ENCODE results near the gene DUSP9.
A peak's percentile ranks its signal among the peaks of the same experiment; 100 is the strongest.

The DUSP9 gene

DNA sequence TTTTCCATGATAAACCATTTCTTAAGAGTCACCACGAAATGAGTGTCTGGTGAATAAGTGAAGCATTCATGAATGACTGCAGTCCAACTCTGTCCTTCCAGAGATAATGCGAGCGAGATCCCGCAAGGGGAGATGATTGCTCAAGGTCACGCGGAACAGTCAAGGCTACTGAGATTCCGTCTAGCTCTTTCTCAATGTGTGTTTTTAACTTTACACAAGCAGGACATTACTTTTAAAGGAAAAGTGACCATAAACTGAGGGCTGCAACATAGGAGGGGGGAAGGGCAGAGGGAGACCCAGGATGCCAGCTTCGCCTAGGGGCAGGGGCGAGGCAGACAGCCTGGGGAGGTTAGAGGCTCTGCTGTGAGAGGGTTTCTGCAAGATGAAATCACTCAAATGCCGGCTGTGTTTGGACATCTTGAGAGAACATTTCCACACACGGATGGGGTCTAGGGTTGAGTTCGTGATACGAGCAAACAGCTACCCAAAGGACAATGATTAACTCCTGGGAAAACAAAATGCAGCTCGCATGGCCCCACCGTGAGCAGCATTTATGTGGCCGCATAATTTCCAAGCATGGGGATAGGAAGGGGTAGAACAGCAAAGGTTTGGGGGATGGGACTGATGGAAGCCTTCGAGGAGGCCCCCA lies 24.2 kb upstream of the DUSP9 start:
- no peak for DNase-seq

DNA sequence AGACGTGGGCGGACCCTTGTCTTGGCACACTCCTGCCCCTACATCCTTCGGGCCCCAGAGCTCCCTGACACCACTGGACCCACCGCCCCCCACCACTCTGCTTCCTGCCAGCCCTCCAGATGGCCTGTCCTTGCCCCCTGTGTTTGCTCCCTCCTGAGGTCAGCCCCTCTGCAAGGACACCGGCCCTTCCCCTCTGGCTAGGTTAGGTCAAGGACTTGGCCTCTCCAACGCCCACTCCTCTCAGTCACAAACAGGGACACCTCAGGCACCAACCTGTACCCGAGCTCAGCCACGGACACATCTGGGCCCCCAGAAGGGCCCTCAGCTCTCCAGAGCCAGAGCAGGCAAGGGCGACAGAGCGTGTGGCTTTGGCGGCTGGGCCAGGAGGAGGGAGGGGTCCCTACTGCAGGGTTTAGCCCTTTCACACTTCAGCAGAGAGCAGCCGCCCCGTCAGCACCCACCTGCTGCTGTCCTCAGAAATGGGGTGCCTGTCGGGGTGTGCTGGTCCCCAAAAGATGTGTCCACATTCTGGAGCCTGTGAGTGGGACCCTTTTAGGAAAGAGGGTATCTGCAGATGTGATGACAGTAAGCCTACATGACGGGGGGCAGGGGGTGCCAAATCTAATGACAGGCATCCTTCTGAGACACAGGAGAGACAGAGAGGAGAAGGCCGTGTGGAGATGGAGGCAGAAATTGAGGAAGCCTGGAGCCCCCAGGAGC lies 23.5 kb upstream of the DUSP9 start:
- no peak for DNase-seq

DNA sequence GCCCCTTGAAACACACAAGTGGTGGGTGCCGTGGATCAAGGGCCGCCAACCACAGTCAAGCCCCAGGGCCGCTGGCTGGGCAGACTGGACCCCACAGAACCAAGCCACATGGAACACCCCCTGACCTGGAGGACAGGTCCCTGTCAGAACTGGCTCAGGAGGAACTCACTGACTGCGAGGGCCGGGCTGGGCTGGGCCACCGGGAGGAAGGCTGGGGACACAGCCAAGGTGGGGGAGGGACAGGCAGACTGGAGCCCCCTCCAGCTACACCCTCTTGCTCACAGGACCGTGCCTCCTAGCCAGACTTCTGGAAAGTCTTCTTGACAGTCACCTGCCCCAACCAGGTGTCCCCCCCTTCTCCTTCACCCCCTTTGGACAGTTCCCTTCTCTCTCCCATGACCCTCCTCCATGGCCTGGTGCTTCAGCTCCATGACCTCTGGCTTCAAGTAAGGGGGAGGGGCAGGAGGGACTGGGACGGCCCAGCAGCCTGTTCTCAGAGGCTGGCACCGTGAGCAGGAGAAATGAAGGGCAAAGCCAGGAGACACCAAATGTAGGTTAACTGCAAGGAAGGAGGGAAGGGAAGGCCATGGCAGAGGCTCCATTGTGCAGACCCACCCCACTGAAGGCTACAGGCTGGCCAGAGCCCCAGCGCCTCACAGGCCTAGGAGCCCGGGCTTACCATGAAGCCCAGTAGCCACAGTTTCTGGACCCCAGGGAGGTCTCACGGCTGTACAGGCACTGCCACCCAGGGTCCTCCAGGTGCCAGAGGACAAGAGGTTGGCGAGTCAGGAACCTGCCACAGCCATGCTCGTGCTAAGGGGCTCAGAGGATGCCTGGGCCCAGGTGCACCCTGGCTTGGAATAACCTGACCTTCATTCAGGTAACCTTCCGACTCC lies 22.6 kb upstream of the DUSP9 start:
- DNase-seq = no peak

DNA sequence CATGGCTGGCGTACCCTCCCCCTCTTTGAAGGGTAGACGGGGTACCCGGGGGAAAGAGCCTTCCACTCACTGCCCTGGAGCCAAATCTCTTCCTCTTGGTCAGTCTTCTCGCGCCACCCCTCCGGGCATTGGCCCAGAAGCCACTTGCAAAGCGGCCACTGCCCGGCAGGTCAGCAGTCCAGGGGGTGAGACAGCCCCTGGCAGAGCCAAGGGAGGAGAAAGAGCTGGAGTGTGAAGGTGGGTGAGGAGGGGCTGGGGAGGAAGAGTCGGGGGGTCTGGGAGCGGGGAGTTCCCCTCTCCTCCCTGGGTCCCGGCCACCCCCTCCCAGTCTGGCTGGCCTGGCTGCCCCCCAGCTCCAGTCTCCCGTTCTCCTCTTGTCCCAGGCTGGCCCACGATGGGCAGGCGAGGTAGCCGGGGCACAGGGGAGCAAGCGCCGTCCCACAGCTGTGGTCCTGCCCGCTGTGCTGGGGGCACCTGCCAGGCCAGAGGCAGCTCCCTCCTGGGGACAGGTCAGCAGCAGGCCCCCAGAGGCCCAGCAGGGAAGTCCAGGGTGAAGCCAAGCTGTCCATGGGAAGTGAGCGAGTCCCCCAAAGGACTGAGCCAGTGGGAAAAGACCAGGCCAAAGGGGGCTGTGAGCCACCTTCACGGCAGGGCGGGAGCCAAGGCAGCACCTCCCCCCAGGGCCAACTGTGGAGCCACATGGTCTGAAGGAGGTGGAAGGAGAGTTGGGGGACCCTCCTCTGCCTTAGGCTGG lies 21.6 kb upstream of the DUSP9 start:
- no peak for DNase-seq

DNA sequence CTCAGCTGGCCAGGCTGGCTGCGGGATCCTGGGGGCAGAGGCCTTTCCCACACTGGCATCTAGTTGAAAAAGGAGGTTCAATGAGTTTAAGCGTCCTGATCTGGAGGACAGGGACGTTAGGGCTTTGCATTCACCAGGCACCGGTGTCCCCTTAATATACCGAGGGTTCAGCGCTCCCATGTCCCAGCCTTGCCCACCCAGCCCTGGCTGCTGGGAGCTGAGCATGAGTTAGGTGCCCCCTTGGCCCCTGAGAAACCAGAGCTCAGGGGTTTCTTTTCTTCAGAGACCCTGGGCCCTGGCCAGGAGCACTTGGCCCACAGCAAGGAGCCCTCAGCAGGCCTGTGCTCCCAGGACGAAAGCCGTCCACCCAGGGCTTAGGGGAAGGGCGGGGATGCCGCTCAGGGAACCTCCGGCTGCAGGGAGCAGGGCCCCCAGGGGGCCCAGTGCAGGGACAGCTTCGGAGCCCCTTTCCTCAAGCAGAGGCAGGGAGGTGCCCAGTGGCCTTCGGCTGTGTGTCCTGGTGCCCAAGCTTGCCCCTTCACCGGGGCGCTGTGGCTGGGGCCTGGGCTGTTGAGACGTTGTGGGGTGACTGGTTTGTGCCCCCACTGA lies 20.9 kb upstream of the DUSP9 start:
- no peak for DNase-seq

DNA sequence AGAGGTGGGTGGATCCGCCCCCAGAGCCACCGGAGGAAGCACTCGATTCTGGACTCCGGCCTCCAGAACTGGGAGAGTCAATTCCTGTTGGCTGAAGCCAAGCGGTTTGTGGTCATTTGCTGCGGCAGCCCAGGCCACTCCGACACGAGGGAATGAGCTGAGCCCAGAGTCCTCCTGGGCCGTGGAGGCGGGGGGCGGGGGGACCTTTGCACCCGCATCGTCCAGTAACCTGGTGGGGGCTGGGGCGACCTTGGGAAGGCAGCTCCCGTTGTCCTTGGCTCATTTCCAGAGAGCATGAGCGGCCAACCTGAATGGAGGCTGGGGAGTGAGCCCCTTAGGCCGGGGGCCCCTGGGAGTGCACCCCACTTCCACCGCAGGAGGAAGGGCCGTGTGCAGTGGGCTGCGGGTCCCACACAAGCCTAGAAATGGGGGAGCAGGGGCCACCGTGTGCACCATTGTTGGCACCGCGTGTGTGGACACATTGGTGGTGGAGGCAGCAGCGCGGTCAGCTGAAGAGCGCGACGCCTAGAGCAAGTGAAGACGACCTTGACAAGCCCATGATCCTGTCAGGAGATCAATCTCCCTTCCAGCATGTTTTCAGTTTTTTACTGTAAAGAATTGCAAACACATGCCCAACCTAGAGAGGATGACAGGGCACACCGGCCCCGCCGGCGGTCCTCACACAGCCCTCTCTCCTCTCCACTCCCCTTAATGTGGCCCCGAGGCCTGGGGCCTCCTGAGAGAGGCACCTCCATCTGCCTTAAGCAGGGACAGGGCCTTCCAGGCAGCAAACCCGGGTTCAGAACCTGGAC lies 19.9 kb upstream of the DUSP9 start:
- no peak for DNase-seq

DNA sequence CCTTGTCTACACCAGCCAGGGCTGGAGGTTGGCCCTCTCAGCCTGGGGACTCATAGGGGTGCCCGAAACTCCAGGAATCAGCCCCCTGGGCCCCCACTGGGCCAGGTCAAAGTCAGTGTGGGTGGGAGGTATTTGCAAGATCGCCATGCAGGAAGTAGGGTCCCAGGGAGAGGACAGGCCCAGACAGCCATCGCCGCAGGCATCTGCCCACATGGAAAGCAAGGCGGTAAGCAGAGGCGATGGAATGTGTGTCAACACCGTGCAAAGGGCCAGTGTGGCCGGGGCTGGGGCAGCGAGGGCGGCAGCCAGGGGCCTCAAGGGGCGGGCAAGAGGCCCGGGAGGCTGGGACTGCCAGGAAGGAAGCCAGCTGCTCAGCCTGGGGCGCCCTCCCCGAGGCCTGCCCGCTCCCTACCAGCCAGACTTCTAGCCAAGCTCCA lies 19.3 kb upstream of the DUSP9 start:
- DNase-seq = no peak

DNA sequence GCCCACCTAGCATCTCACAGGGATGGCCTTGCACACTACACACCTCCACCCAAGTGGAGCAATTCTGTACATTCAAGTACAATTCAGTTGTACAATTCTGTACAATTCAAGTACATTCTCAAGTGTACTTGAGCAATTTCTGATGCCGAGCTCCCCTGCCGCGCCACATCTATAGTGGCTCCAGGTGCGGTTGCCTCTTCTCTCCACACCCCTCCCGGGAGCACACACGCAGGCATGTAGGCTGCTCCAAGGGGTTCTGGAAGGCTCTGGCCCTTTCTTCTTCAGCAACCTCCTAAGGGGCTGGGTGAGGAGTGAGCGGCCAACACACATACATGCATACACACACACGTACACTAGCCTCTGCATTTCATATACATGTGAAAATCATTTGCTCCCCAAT lies 18.9 kb upstream of the DUSP9 start:
- DNase-seq = peak; percentile 69

DNA sequence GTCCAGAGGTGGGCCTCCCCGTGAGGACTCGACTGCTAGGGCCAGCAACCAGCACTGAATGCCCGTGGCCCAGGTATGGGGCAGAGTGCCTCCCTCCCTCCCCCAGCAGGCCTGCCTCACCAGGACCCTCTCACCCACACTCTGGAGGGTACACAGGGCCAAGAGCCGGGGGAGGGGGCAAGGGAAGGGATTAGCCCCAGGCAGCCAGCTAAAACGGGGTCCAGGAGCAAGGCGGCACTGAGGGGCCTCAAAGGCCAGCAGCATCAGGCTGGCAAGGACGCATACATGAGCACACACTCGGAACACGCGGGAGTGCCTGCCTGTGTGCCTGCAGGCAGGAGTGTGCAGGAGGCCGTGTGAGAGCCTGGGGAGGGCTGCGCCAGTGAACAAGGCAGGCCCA lies 18.3 kb upstream of the DUSP9 start:
- DNase-seq = no peak

DNA sequence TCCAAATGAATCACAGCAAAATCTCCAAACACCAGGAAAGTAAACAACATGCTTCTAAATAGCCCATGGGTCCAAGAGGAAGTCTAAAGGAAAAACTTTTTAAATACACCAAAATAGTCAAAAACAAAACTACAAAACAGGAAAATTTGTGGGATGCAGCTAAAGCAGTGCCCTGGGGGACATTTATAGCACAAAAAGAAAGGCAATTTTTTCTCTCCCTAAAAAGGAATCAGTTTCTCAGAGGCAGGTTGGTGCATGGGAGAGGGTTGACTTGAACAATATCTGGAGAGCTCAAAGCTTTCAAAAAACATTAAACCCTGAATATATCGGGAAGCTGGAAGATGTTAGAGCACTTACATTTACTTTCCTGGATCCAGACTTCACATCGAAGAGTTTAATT lies 15.7 kb upstream of the DUSP9 start:
- DNase-seq = no peak

DNA sequence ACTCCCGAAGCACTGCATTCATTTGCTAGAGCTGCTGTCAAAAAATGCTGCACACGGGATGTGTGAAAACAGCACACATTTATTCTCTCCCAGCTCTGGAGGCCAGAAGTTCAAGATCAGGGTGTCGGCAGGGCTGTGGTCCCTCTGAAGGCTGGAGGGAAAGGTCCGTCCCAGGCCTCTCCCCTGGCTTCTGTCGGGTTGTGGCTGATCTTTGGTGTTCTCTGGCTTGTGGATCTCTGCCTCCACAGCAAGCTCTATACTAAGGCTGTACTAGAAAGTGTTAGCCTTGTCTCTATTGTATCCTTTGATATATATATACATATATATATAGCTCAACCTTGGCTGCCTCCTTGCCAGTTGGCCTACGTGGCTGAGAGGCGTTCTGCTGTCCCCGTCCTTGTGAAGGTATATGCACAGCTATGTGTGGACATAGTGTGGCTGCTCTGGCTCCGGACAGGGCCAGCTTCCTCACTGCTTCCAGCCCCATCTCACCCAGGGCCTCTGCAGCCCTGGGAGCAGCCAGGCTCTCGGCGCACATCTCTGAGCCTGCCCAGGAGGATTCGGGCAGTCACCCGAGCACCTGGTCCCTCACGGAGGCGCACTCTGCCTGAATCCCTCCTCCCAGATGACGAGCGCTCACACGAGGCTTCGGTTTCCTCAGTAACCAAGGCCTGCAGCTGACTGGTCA lies 15.0 kb upstream of the DUSP9 start:
- no peak for DNase-seq

DNA sequence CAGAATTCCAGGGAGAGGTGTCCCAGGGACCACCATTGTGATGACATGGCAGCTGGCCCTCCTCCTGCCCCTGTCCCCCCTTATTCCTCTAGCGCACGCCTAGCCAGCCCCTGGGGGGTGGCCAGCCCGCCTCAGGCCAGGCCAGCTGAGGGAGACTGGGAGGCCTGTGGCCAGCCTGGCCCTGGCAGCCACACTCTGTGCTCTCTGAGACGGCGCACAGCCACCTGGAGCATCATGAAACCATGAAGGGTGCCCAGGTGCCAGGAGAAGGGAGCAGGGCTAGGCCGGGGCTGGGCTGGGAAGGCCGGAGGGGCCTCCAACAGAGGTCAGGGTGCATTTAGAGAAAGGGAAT lies 14.4 kb upstream of the DUSP9 start:
- no peak for DNase-seq

DNA sequence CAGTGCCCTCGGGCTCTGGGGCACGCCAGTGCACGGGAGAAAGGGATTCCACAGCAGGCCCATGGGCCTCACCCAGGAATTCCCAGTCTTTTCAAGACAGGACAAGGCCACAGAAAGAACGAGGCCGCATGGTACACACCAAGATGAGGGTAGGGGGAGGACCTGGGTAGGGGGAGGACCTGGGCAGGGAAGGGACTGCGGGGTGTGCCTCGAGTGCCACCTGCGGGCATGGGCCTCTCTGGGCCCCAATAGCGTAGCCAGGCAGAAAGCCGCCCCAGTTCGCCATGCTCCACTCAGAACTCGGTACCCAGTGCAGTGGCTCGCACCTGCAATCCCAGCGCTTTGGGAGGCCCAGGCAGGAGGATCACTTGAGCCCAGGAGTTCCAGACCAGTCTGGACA lies 14.0 kb upstream of the DUSP9 start:
- no peak for DNase-seq

DNA sequence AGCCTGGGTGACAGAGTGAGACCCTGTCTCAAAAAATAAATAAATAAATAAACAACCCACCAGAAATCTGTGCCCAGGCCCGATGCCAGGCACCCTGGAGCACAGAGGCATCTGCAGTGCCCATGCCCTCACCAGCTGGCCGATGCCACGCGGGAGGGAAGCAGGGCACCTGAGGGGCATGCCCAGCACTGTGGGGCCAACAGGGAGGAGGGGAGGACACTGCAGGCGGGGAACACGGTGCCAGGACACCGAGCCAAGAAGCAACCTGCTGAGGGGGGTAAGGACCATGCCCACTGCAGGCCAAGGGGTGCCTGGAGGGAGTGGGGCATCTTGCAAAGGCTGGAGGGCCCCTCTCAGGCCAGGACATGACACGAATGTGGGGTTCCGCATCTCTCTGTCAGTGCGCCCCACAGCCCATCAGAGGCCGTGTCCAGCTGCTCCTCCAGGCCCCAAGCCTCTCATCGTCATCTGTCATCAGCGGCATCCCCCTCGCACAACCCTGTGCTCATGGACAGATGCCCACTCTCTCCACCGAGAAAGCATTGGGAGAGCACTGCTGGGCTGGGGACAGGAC lies 13.3 kb upstream of the DUSP9 start:
- DNase-seq = no peak

DNA sequence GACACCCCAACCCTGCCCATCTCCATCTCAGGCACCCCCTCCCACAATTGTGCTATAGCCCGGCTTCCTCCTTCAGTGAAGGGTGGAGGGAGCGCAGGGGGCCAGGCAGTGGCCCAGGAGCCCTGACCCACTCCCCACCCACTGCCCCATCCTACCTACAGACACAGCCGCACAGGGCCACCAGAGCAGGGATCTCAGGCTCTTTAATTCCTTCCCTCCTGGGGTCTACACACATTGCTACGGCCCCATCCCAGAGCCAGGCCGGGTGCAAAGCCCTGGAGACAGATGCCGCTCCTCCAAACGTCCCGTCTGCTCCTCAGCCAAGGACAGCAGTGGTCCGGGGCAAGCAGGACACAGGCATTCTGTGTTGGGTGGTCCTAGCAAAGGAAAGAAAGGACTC lies 12.8 kb upstream of the DUSP9 start:
- DNase-seq = no peak

DNA sequence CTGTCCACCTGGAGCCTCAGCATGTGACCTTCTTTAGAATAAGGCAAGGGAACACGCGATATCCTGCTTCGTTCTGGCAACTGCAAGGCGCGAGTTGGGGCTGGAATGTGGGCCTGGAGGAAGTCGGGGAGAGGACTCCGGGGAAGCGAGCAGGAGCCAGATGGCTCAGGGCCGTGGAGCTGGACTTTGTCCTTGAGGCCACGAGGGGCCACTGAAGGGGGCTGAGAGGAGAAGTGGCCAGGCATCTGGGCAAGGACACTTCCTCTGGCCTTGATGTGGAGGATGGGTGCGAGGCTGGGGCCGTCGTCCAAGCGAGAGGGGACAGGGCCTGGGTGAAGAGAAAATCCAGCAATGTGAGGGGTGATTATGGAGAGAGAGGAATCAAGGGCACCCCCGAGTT lies 12.2 kb upstream of the DUSP9 start:
- no peak for DNase-seq

DNA sequence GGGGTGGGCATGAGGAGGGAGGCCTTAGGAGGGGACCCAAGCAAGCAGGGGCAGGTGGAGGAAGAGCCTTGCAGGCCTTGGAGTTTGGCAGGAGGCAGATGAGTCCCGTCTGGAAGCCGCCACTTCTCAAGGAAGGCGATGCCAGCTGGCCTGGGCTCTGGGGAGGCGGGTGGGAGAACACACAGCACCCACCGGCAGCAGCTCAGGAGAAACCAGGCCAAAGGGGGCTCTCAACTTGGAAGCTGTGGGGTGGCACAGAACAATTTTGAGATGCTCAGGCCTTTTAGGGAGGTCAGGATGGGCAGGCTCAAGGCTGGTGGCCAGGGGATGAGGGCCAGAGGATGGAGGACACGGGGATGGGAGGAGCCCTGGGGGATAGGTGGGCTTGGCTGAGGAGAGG lies 11.6 kb upstream of the DUSP9 start:
- DNase-seq = no peak

DNA sequence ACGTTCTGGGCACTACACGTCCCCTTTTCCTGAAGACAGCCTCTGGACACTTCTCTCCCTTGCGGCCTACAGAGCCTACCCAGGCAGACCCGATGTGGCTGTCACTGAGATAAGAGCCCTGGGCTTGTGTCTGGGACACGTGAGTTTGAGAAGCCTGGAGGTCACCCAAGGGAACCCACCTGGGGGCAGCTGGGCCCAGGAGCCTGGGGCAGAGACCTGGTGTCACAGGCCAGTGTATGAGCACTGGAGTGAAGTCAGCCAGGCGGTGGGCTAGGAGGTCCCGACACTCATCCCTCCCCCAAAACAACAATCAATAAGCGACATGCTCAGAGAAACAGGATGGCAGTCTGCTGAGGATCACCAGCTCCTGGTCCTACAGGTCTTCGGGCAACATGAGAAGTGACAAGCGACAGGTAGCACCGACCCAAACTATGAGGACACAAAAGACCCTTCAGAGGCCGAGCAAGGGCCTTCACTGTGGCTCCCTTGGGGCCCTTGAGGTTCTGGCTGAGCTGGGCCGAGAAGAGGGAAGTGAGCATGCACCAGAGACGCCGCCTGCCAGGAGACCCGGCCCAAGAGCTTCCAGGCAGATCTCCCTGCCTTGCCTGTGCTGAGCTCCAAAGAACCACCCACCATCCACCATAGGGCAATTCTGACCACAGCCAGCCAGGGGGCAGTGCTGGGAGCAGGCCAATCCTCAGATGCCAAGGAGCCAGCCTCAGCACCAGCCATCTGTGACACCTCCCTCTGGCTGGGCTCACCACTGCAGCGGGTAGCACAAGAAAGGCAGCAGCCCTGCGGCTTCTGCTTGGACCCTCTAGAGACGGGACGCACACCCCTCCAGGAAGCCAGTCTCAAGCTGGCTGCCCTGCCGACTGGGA lies 11.0 kb upstream of the DUSP9 start:
- DNase-seq = no peak

DNA sequence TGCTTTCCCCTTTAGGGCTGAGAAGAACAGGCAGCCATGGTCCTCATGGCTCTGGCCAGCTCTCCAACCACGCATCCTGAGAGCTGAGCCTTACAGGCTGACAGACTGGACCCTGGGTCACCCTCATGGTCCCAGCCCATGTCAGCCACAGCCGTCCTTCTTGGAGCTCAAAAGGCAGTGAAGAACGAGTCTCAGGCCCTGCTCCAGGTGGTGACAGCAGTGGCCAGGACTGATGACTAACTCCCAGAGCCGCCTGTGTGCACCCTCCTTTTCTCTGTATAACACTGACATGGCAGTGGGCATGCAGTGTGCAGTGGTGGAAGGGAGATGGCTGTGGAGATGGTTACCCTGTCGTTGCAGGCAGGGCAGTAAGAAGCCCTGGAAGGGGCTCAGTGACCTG lies 10.3 kb upstream of the DUSP9 start:
- DNase-seq = no peak
